MM.1S (cell line): Measurements from ENCODE around the gene SLC66A3.

ENCODE experiments used
- EZH2phosphoT487 ChIP-seq: fragments of 300-600 bp; sonication (generic); IDR thresholded peaks from 2 replicates; pipeline ENCODE4 v1.6.1; 2018; ENCODE audit warnings: antibody characterized with exemption, low read length
- TF ChIP-seq, protein P1 (sequence below): fragments of 300-600 bp; sonication (generic); IDR thresholded peaks from 2 replicates; pipeline ENCODE4 v1.5.1; 2016; ENCODE audit warnings: antibody characterized with exemption, low read length, mixed read lengths

DNA sequence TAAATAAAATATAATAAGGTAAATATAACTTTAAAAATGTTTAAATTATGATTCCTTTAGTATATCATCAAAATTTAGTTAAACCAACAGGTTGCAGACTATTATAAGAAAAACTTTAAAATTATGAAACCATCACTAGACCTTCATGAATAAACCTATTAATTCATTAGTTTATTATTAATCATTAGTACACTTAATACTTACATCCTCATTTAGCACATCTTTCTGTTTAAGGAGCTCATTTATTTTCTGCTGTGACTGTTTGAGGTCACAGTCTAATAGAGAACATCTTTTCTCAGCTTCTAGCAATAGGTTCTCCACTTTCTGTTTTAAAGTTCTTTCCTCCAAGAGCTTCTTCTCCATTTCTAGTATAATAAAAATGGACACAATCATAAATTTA is 52.8 kb downstream of the SLC66A3 start:
- TF ChIP-seq, protein P1, sequence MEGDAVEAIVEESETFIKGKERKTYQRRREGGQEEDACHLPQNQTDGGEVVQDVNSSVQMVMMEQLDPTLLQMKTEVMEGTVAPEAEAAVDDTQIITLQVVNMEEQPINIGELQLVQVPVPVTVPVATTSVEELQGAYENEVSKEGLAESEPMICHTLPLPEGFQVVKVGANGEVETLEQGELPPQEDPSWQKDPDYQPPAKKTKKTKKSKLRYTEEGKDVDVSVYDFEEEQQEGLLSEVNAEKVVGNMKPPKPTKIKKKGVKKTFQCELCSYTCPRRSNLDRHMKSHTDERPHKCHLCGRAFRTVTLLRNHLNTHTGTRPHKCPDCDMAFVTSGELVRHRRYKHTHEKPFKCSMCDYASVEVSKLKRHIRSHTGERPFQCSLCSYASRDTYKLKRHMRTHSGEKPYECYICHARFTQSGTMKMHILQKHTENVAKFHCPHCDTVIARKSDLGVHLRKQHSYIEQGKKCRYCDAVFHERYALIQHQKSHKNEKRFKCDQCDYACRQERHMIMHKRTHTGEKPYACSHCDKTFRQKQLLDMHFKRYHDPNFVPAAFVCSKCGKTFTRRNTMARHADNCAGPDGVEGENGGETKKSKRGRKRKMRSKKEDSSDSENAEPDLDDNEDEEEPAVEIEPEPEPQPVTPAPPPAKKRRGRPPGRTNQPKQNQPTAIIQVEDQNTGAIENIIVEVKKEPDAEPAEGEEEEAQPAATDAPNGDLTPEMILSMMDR = no peak
- no peak for TF ChIP-seq EZH2phosphoT487
